ES-I3 (cell line): Measurements from ENCODE around the gene RAB39A.

Experiments used
- H3K36me3 ChIP-seq: 2 replicates; pipeline ENCODE4 v1.6.1; 2013; ENCODE audit warnings: mild to moderate bottlenecking, low read length, control low read depth, moderate library complexity; ENCODE audit not compliant: insufficient read depth
- H3K4me1 ChIP-seq: 2 replicates; pipeline ENCODE4 v1.6.1; 2013; ENCODE audit warnings: mild to moderate bottlenecking, control low read depth, low read length; ENCODE audit not compliant: insufficient read depth
- H3K9ac ChIP-seq: 2 replicates; pipeline ENCODE4 v1.6.1; 2013; ENCODE audit warnings: low read depth, mild to moderate bottlenecking, low read length, moderate library complexity
- H3K9me3 ChIP-seq: 2 replicates; pipeline ENCODE4 v1.6.1; 2013; ENCODE audit warnings: mild to moderate bottlenecking, low read length, moderate library complexity; ENCODE audit not compliant: control insufficient read depth, insufficient read depth

RAB39A gene

GRCh38 chr11:107996006-107996776 lies 67.9 kb downstream of the RAB39A start:
- H3K9me3 ChIP-seq = no peaks in the 10 kb centered on the region
- no peak overlapping the region for H3K9ac ChIP-seq

DNA sequence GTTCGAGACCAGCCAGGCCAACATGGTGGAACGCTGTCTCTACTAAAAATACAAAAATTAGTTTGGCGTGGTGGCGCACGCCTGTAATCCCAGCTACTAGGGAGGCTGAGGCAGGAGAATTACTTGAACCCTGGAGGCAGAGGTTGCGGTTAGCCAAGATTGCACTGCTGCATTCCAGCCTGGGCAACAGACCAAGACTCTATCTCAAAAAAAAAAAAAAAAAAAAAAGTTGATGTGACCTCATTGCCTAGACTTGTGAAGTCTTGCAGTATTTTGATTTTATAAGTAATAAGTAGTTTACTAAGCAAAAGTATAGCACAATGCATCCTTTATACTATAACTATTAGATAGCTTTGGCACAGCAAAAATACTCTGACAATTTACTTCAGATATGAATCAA lies 70.5 kb downstream of the RAB39A start:
- no peaks in the 10 kb centered on the region for H3K9me3 ChIP-seq
- no peak overlapping the region for H3K9ac ChIP-seq
- H3K4me1 ChIP-seq = no peaks in the 10 kb centered on the region
- no peaks in the 10 kb centered on the region for H3K36me3 ChIP-seq

More at GRCh38 chr11:107996006-107996776, 67.9 kb downstream of the RAB39A start:
- H3K4me1 ChIP-seq = peaks cover 12% of the 10 kb centered on the region
- no peaks in the 10 kb centered on the region for H3K36me3 ChIP-seq

DNA sequence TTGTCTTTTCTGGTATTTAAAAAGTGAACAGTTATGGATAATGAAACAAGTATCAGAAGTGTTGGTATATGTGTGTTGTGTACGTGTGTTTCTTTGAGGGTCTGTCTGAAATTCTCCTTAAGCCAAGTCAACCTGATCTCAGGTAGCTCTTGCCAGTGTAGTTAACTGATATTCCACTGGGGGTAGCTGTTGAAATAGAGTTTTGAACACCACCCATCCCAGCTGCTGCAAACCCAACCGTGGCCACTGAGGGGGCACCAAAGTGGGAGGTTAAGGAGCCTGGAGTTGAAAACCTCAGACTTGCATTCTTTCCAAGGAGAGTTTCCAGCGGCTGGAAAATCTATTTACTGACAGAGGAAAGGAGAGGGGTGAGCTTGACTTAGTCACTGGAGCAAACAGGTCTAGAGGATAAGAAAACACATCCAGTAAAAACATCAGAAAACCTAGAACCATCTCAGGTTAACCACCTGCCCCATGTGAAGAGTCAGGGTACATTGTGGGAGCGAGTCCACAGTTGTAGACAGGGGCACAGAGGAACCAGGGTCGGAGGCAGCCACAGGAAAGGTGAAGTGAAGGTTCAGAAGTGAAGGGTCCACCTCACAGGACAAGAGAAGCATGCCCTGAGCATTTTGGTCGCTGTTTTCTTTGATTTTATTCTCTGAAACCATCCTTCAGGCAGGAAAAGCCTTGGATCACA lies 71.7 kb downstream of the RAB39A start:
- Histone ChIP-seq H3K36me3 (no peaks in the 10 kb centered on the region), H3K4me1 (peaks cover 4% of the 10 kb centered on the region; the same call in 1 of the 2 replicates), H3K9me3 (no peaks in the 10 kb centered on the region), H3K9ac (no peak overlapping the region)

DNA sequence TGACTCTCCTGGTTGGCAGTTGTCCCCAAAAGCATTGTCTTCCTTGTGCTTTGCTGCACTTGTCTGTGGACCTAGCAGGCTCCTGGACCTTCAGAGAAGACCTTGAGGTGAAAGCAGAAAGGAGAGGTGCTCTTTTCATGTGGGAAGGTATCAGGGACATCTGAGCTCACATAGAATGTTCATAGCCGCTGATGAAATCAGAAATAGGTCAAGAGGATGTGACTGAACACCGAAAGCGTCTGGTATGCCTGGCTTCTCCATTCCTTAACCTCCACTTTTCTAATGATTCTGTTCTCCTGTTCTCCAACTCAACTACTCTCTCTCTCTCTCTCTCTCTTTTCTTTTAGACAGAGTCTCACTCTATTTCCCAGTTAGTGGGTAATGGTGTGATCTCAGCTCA lies 74.2 kb downstream of the RAB39A start:
- no peaks in the 10 kb centered on the region for H3K36me3 ChIP-seq
- no peaks in the 10 kb centered on the region for H3K9me3 ChIP-seq
- H3K9ac ChIP-seq = no peak overlapping the region
- peaks cover 4% of the 10 kb centered on the region; the same call in 1 of the 2 replicates for H3K4me1 ChIP-seq

DNA sequence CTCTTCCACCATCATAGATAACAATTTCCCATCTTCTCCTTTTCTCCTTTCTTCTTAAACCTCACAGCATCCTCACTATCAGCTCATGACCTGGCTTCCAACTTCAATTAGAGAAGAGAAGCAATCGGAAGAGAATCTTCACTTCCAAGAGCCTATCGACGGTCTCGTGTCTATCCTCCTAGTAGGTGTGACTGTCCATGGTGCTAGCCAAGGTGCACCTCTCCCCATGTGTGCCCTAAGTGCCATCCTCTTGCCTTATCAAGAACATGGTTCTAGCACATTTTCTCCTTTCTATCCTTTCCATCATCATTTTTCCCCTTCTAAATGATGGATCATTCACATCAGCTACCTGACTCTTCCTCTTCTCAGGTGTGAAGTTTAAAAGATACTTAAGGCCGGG lies 75.4 kb downstream of the RAB39A start:
- Histone ChIP-seq H3K4me1 (peaks cover 4% of the 10 kb centered on the region; the same call in 1 of the 2 replicates), H3K9ac (no peak overlapping the region), H3K9me3 (no peaks in the 10 kb centered on the region), H3K36me3 (no peaks in the 10 kb centered on the region)

DNA sequence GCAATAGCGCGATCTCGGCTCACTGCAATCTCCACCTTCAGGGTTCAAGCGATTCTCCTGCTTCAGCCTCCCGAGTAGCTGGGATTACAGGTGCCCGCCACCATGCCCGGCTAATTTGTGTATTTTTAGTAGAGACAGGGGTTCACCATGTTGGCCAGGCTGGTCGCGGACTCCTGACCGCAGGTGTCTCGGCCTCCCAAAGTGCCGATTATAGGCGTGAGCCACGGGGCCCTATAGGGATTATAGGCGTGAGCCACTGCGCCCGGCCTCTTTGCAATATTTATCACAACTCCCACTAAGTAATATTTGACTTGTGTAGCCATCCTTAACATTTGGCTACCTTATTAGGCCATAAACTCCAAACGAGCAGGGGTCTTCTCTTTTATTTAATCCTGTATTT lies 79.6 kb downstream of the RAB39A start:
- peaks cover 4% of the 10 kb centered on the region; the same call in 1 of the 2 replicates for H3K4me1 ChIP-seq
- no peaks in the 10 kb centered on the region for H3K36me3 ChIP-seq
- H3K9me3 ChIP-seq = no peaks in the 10 kb centered on the region
- H3K9ac ChIP-seq = no peak overlapping the region

DNA sequence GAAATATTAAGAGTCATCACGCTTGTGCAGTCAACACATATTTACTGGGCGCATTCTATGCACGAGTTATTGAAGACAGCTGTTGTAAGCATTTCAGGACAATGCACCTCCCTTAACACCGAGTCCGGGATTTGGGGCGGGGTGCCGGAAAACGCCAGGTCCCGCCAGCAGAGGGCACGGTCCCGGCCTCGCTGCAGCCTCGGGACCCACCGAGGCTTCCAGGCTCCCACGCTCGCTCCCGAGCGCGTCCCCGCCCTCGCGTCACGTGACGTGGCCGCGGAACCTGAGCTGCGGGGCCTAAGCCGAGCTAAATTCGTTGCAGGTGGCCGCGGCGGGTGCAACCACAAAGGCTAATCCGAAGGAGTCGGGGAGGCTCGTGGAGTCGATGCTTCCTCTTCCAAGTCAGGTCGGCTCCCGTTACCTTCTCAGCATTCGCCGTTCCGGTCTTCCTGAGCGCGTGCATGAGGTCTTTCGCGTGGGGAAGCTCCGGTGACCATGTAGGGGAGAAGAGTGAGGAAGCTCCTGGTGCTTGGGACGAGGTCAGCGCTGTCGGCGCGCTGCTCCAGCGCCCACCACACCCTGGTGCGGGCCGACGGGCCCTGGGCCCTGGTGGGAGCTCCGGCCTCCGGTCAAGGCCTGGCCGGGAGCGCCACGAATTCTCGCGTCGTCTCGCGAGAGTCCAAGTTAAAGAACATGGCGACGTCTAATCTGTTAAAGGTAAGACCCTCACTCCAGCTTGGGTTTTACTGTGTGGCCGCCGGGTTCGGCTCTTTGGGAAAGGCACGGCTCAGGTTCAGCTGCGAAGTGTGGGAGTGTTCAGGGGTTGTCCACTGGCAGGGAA lies 80.6 kb downstream of the RAB39A start, which contains the start of gene CUL5:
Gene CUL5, plus strand, starts transcription at position 243 of the 841 bp plus-strand sequence. Its CDS starts 451 bp downstream, at position 694.
- peaks cover 4% of the 10 kb centered on the region; the same call in 1 of the 2 replicates for H3K4me1 ChIP-seq
- H3K36me3 ChIP-seq = no peaks in the 10 kb centered on the region
- H3K9me3 ChIP-seq = no peaks in the 10 kb centered on the region
- peak within 1 kb of the TSS; percentile 96 for H3K9ac ChIP-seq

- Histone ChIP-seq H3K9me3 (no peaks in the 10 kb centered on the region), H3K36me3 (no peaks in the 10 kb centered on the region), H3K9ac (peak overlapping the region; percentile 96), H3K4me1 (peaks cover under 1% of the 10 kb centered on the region; the same call in 1 of the 2 replicates)
Observed at GRCh38 chr11:108009497-108010370, 81.5 kb downstream of the RAB39A start.

DNA sequence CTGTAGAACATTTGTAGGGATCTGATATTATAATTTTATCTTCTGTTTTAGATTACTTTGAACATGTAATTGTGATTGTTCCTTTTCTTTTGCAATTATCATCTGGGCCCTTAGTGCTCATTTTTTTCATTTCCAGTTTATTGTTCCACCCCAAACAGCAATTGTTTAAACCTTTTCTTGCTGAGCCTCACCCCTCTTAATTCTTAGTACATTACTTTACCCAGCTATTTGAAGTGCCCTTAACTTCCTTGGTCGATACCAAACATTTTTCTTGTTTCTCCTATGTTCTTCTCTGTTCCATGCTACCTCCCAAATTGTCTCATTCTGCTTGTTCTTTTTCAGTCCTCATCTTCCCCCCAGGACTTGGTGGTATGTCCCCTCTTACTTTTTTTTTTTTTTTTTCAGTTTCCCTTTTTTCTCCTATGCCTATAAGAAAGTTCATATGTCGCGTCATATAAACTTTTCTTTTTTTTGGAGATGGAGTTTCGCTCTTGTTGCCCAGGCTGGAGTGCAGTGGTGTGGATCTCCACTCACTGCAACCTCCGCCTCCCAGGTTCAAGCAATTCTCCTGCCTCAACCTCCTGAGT lies 84.0 kb downstream of the RAB39A start:
- no peaks in the 10 kb centered on the region for H3K9me3 ChIP-seq
- H3K9ac ChIP-seq = no peak overlapping the region
- H3K36me3 ChIP-seq = no peaks in the 10 kb centered on the region
- H3K4me1 ChIP-seq = no peaks in the 10 kb centered on the region
